HUES6 (cell line): ENCODE data around the gene RIN3.

Experiments
- H3K27ac ChIP-seq: 2 replicates; pipeline ENCODE4 v1.7.0; 2013; ENCODE audit warnings: low read depth, mild to moderate bottlenecking, low read length, inconsistent platforms
- H3K27me3 ChIP-seq: 2 replicates; pipeline ENCODE4 v1.6.1; 2013; ENCODE audit warnings: low read length; ENCODE audit not compliant: control insufficient read depth, insufficient read depth
- H3K36me3 ChIP-seq: 2 replicates; pipeline ENCODE4 v1.6.1; 2013; ENCODE audit warnings: low read length; ENCODE audit not compliant: control insufficient read depth, insufficient read depth
- H3K4me1 ChIP-seq: 2 replicates; pipeline ENCODE4 v1.6.1; 2013; ENCODE audit warnings: low read length; ENCODE audit not compliant: control insufficient read depth, insufficient read depth
- H3K4me3 ChIP-seq: 2 replicates; pipeline ENCODE4 v1.5.1; 2013; ENCODE audit warnings: low read depth, low read length
- H3K9ac ChIP-seq: one replicate; pipeline ENCODE4 v1.6.1; 2013; ENCODE audit warnings: mild to moderate bottlenecking, low read length
- H3K9me3 ChIP-seq: 2 replicates; pipeline ENCODE4 v1.6.1; 2013; ENCODE audit warnings: low read depth, low read length; ENCODE audit not compliant: control insufficient read depth, insufficient read depth

The RIN3 gene

GRCh38 chr14:92597906-92598905, 84.6 kb downstream of the RIN3 start:
- H3K9me3 ChIP-seq = peaks cover 2% of the 10 kb centered on the region; the same call in 1 of the 2 replicates
- no peaks in the 10 kb centered on the region for H3K4me1 ChIP-seq
- no peak overlapping the region for H3K9ac ChIP-seq
- no peak overlapping the region for H3K27ac ChIP-seq
- no peaks in the 10 kb centered on the region for H3K36me3 ChIP-seq
- H3K4me3 ChIP-seq = no peak overlapping the region
- H3K27me3 ChIP-seq = no peaks in the 10 kb centered on the region

GRCh38 chr14:92599811-92600210, 86.2 kb downstream of the RIN3 start:
- no peaks in the 10 kb centered on the region for H3K27me3 ChIP-seq
- no peaks in the 10 kb centered on the region for H3K4me1 ChIP-seq
- H3K9me3 ChIP-seq = no peaks in the 10 kb centered on the region; the same call in 1 of the 2 replicates
- H3K4me3 ChIP-seq = no peak overlapping the region
- H3K27ac ChIP-seq = no peak overlapping the region
- no peaks in the 10 kb centered on the region for H3K36me3 ChIP-seq
- no peak overlapping the region for H3K9ac ChIP-seq

DNA sequence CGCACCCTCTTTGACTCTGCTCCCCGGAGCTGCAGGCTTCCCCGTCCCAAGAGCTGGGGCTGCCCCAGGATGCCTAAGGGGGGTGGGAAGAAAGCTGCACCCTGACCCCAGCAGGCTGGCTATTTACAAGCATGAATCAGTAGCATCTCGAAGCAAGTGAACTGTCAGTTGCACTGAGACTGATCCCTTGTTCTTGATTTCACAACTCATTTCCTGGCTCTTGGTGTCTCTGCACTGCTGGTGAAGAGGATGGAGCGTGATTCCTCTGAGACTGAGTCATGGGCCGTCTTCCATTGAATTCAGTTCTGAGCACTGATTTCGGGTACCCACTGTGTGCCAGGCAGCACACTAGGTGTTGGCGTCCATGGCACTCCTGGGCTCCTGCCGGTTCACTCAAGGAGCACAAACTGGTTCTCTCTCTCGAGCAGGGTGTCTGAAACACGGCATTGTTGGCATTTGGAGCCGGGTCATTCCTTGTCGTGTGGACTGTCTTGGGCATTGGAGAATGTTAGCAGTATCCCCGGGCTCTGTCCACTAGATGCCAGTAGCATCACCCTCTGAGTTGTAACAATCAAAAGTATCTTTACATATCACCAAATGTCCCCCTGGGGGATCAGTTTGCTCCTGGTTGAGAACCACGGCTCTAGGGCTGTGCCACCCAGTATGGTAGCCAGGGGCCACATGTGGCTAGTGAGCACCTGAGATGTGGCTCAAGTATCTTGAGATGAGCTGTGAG, 86.9 kb downstream of the RIN3 start:
- H3K27me3 ChIP-seq = no peaks in the 10 kb centered on the region
- H3K9ac ChIP-seq = no peak overlapping the region
- no peak overlapping the region for H3K4me3 ChIP-seq
- H3K27ac ChIP-seq = no peak overlapping the region
- no peaks in the 10 kb centered on the region for H3K4me1 ChIP-seq
- no peaks in the 10 kb centered on the region for H3K36me3 ChIP-seq
- no peaks in the 10 kb centered on the region for H3K9me3 ChIP-seq

GRCh38 chr14:92601131-92601710, 87.6 kb downstream of the RIN3 start:
- H3K4me1 ChIP-seq = no peaks in the 10 kb centered on the region
- no peaks in the 10 kb centered on the region for H3K36me3 ChIP-seq
- no peak overlapping the region for H3K27ac ChIP-seq
- H3K4me3 ChIP-seq = no peak overlapping the region
- H3K9ac ChIP-seq = no peak overlapping the region
- no peaks in the 10 kb centered on the region for H3K9me3 ChIP-seq
- no peaks in the 10 kb centered on the region for H3K27me3 ChIP-seq

DNA sequence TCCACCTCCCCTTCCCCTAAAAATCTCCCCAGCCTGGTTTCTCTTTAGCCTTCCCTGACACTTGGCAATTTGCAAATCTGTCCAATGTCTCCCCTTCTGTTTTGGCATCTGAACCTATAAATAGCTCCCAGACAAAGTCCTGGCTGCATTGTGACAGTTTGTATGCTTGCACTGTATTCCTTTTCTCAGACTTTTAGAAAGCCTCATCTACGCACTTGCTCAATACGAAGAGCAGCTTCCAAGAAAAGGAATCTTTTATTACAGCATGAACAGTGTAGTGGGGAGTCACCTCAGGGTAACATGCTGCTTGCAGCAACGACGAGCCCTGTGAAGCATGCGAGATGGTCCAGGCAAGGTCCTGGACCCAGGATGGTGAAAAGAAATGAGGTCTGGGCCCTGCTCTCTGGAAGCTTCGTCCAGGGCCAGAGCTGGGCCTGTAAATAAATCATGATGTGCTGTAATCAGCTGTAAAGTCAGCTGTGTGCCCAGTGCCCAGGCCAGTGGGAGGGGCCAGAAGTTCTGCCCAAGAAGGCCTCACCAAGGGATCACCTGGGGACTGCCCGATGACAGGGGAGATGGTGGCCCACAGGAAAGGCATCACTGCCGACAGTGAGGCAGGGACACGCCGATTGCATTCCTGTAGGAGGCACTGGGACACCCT, 88.3 kb downstream of the RIN3 start:
- no peak overlapping the region for H3K27ac ChIP-seq
- no peaks in the 10 kb centered on the region for H3K36me3 ChIP-seq
- no peak overlapping the region for H3K4me3 ChIP-seq
- H3K9ac ChIP-seq = no peak overlapping the region
- no peaks in the 10 kb centered on the region for H3K4me1 ChIP-seq
- H3K9me3 ChIP-seq = no peaks in the 10 kb centered on the region
- no peaks in the 10 kb centered on the region for H3K27me3 ChIP-seq

GRCh38 chr14:92603309-92604242, 90.0 kb downstream of the RIN3 start:
- Histone ChIP-seq H3K4me1 (no peaks in the 10 kb centered on the region), H3K36me3 (no peaks in the 10 kb centered on the region), H3K9me3 (no peaks in the 10 kb centered on the region), H3K9ac (no peak overlapping the region), H3K27me3 (no peaks in the 10 kb centered on the region), H3K4me3 (no peak overlapping the region), H3K27ac (no peak overlapping the region)

GRCh38 chr14:92605274-92605940, 91.8 kb downstream of the RIN3 start:
- no peak overlapping the region for H3K27ac ChIP-seq
- H3K9ac ChIP-seq = no peak overlapping the region
- H3K4me1 ChIP-seq = no peaks in the 10 kb centered on the region
- H3K9me3 ChIP-seq = no peaks in the 10 kb centered on the region
- H3K36me3 ChIP-seq = no peaks in the 10 kb centered on the region
- no peak overlapping the region for H3K4me3 ChIP-seq
- H3K27me3 ChIP-seq = no peaks in the 10 kb centered on the region

DNA sequence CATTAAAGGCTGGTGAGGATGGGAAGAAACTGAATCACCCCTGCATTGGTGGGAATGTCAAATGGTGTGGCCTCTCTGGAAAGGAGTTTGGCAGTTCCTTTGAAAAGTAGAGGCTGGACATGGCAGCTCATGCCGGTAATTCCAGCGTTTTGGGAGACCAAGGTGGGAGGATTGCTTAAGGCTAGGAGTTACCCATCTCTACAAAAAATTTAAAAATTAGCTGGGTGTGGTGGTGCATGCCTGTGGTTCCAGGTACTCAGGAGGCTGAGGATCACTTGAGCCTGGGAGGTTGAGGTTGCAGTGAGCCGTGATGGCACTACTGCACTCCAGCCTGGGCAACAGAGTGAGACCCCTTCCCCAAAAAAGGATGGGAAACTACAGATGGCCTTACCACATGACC, 93.7 kb downstream of the RIN3 start:
- Histone ChIP-seq H3K9ac (no peak overlapping the region), H3K9me3 (no peaks in the 10 kb centered on the region), H3K4me1 (no peaks in the 10 kb centered on the region), H3K36me3 (no peaks in the 10 kb centered on the region), H3K27ac (no peak overlapping the region), H3K27me3 (no peaks in the 10 kb centered on the region), H3K4me3 (no peak overlapping the region)

GRCh38 chr14:92607702-92608429, 94.3 kb downstream of the RIN3 start:
- Histone ChIP-seq H3K9ac (no peak overlapping the region), H3K36me3 (no peaks in the 10 kb centered on the region), H3K4me1 (peaks cover 2% of the 10 kb centered on the region; the same call in 1 of the 2 replicates), H3K27me3 (no peaks in the 10 kb centered on the region), H3K4me3 (no peak overlapping the region), H3K27ac (no peak overlapping the region), H3K9me3 (no peaks in the 10 kb centered on the region)
